ENCODE measurements around the gene GPER1.
A peak's percentile ranks its signal among the peaks of the same experiment; 100 is the strongest.
"Not testable (repeated sequence)": the region's sequence is repeated elsewhere in the genome, so short reads cannot be mapped to it uniquely, and the experiment has no call there.

Gene GPER1

GRCh38 chr7:1063361-1063760 is 24.6 kb upstream of the GPER1 start:
- Histone ChIP-seq H3K4me3 (ENCODE audit: low read depth in 1 of 2, low read length in 2 of 2) (no peak overlapping the region), H3K4me1 (ENCODE audit: insufficient read depth, low read length) (peaks cover 9% of the 10 kb centered on the region), H3K27me3 (ENCODE audit: control insufficient read depth in 1 of 2, insufficient read depth in 2 of 2, low read length in 2 of 2) (peaks cover 0 to 3% of the 10 kb centered on the region in 2 donors), H3K9ac (ENCODE audit: low read length) (no peak overlapping the region), H3K9me3 (ENCODE audit: low read length) (no peaks in the 10 kb centered on the region), H3K27ac (ENCODE audit: low read depth, low read length) (no peak overlapping the region), H3K36me3 (ENCODE audit: insufficient read depth, low read length) (no peaks in the 10 kb centered on the region)

- Histone ChIP-seq H3K27me3 (ENCODE audit: control insufficient read depth in 1 of 2, insufficient read depth in 2 of 2, low read length in 2 of 2) (peaks cover 0 to 3% of the 10 kb centered on the region in 2 donors), H3K4me1 (ENCODE audit: insufficient read depth, low read length) (peaks cover 9% of the 10 kb centered on the region)
Observed at GRCh38 chr7:1064581-1064980, 23.3 kb upstream of the GPER1 start.

GRCh38 chr7:1065263-1065584 is 22.7 kb upstream of the GPER1 start:
- Histone ChIP-seq H3K4me1 (ENCODE audit: insufficient read depth, low read length) (peaks cover 9% of the 10 kb centered on the region), H3K36me3 (ENCODE audit: insufficient read depth, low read length) (no peaks in the 10 kb centered on the region), H3K9me3 (ENCODE audit: low read length) (no peaks in the 10 kb centered on the region), H3K27ac (ENCODE audit: low read depth, low read length) (no peak overlapping the region), H3K4me3 (ENCODE audit: low read depth in 1 of 2, low read length in 2 of 2) (peak overlapping the region in 1 of 2 donors; percentile 49), H3K9ac (ENCODE audit: low read length) (no peak overlapping the region), H3K27me3 (ENCODE audit: control insufficient read depth in 1 of 2, insufficient read depth in 2 of 2, low read length in 2 of 2) (peaks cover 0 to 3% of the 10 kb centered on the region in 2 donors)

More at GRCh38 chr7:1064581-1064980, 23.3 kb upstream of the GPER1 start:
- H3K27ac ChIP-seq (ENCODE audit: low read depth, low read length), result no peak overlapping the region
- H3K4me3 ChIP-seq (ENCODE audit: low read depth in 1 of 2, low read length in 2 of 2), result no peak overlapping the region
- H3K36me3 ChIP-seq (ENCODE audit: insufficient read depth, low read length), result no peaks in the 10 kb centered on the region
- no peak overlapping the region for H3K9ac ChIP-seq (ENCODE audit: low read length)
- H3K9me3 ChIP-seq (ENCODE audit: low read length), result no peaks in the 10 kb centered on the region

- Histone ChIP-seq H3K36me3 (ENCODE audit: insufficient read depth, low read length) (no peaks in the 10 kb centered on the region), H3K27ac (ENCODE audit: low read depth, low read length) (no peak overlapping the region), H3K4me1 (ENCODE audit: insufficient read depth, low read length) (peaks cover 9% of the 10 kb centered on the region), H3K9ac (ENCODE audit: low read length) (no peak overlapping the region), H3K4me3 (ENCODE audit: low read depth in 1 of 2, low read length in 2 of 2) (peak overlapping the region; percentile 21 to 49), H3K9me3 (ENCODE audit: low read length) (no peaks in the 10 kb centered on the region), H3K27me3 (ENCODE audit: control insufficient read depth in 1 of 2, insufficient read depth in 2 of 2, low read length in 2 of 2) (peaks cover 0 to 3% of the 10 kb centered on the region in 2 donors)
Observed at GRCh38 chr7:1065585-1066241, 22.2 kb upstream of the GPER1 start.

- Histone ChIP-seq H3K9ac (ENCODE audit: low read length) (no peak overlapping the region), H3K4me3 (ENCODE audit: low read depth in 1 of 2, low read length in 2 of 2) (no peak overlapping the region), H3K27me3 (ENCODE audit: control insufficient read depth in 1 of 2, insufficient read depth in 2 of 2, low read length in 2 of 2) (peaks cover 0 to 3% of the 10 kb centered on the region in 2 donors), H3K9me3 (ENCODE audit: low read length) (no peaks in the 10 kb centered on the region), H3K36me3 (ENCODE audit: insufficient read depth, low read length) (no peaks in the 10 kb centered on the region), H3K27ac (ENCODE audit: low read depth, low read length) (no peak overlapping the region), H3K4me1 (ENCODE audit: insufficient read depth, low read length) (peaks cover 9% of the 10 kb centered on the region)
Observed at GRCh38 chr7:1066242-1066588, 21.7 kb upstream of the GPER1 start.

- H3K9ac ChIP-seq (ENCODE audit: low read length), result no peak overlapping the region
- H3K9me3 ChIP-seq (ENCODE audit: low read length), result no peaks in the 10 kb centered on the region
- H3K36me3 ChIP-seq (ENCODE audit: insufficient read depth, low read length), result no peaks in the 10 kb centered on the region
- no peak overlapping the region for H3K4me3 ChIP-seq (ENCODE audit: low read depth in 1 of 2, low read length in 2 of 2)
- H3K4me1 ChIP-seq (ENCODE audit: insufficient read depth, low read length), result peaks cover 9% of the 10 kb centered on the region
- H3K27ac ChIP-seq (ENCODE audit: low read depth, low read length), result no peak overlapping the region
- peaks cover 0 to 3% of the 10 kb centered on the region in 2 donors for H3K27me3 ChIP-seq (ENCODE audit: control insufficient read depth in 1 of 2, insufficient read depth in 2 of 2, low read length in 2 of 2)
Observed at GRCh38 chr7:1068013-1068412, 19.9 kb upstream of the GPER1 start.

GRCh38 chr7:1068619-1069018 is 19.3 kb upstream of the GPER1 start:
- H3K4me1 ChIP-seq (ENCODE audit: insufficient read depth, low read length), result peaks cover 9% of the 10 kb centered on the region
- H3K27me3 ChIP-seq (ENCODE audit: control insufficient read depth in 1 of 2, insufficient read depth in 2 of 2, low read length in 2 of 2), result peaks cover 0 to 3% of the 10 kb centered on the region in 2 donors
- no peak overlapping the region for H3K27ac ChIP-seq (ENCODE audit: low read depth, low read length)
- no peaks in the 10 kb centered on the region for H3K9me3 ChIP-seq (ENCODE audit: low read length)
- H3K36me3 ChIP-seq (ENCODE audit: insufficient read depth, low read length), result no peaks in the 10 kb centered on the region
- no peak overlapping the region for H3K9ac ChIP-seq (ENCODE audit: low read length)
- no peak overlapping the region for H3K4me3 ChIP-seq (ENCODE audit: low read depth in 1 of 2, low read length in 2 of 2)

- no peaks in the 10 kb centered on the region for H3K36me3 ChIP-seq (ENCODE audit: insufficient read depth, low read length)
Observed at GRCh38 chr7:1070544-1071011, 17.3 kb upstream of the GPER1 start.

GRCh38 chr7:1071731-1072254 is 16.1 kb upstream of the GPER1 start:
- Histone ChIP-seq H3K9ac (ENCODE audit: low read length) (no peak overlapping the region), H3K4me1 (ENCODE audit: insufficient read depth, low read length) (no peaks in the 10 kb centered on the region), H3K4me3 (ENCODE audit: low read depth in 1 of 2, low read length in 2 of 2) (no peak overlapping the region), H3K9me3 (ENCODE audit: low read length) (no peaks in the 10 kb centered on the region), H3K27ac (ENCODE audit: low read depth, low read length) (no peak overlapping the region), H3K36me3 (ENCODE audit: insufficient read depth, low read length) (no peaks in the 10 kb centered on the region), H3K27me3 (ENCODE audit: control insufficient read depth in 1 of 2, insufficient read depth in 2 of 2, low read length in 2 of 2) (no peaks in the 10 kb centered on the region)

More at GRCh38 chr7:1070544-1071011, 17.3 kb upstream of the GPER1 start:
- Histone ChIP-seq H3K4me1 (ENCODE audit: insufficient read depth, low read length) (peaks cover 5% of the 10 kb centered on the region), H3K27ac (ENCODE audit: low read depth, low read length) (no peak overlapping the region), H3K4me3 (ENCODE audit: low read depth in 1 of 2, low read length in 2 of 2) (no peak overlapping the region), H3K27me3 (ENCODE audit: control insufficient read depth in 1 of 2, insufficient read depth in 2 of 2, low read length in 2 of 2) (no peaks in the 10 kb centered on the region), H3K9me3 (ENCODE audit: low read length) (no peaks in the 10 kb centered on the region), H3K9ac (ENCODE audit: low read length) (no peak overlapping the region)

GRCh38 chr7:1073142-1073977 is 14.6 kb upstream of the GPER1 start:
- Histone ChIP-seq H3K36me3 (ENCODE audit: insufficient read depth, low read length) (no peaks in the 10 kb centered on the region), H3K27me3 (ENCODE audit: control insufficient read depth in 1 of 2, insufficient read depth in 2 of 2, low read length in 2 of 2) (no peaks in the 10 kb centered on the region), H3K4me3 (ENCODE audit: low read depth in 1 of 2, low read length in 2 of 2) (peak overlapping the region; percentile 32 to 35), H3K27ac (ENCODE audit: low read depth, low read length) (no peak overlapping the region), H3K9ac (ENCODE audit: low read length) (no peak overlapping the region), H3K4me1 (ENCODE audit: insufficient read depth, low read length) (no peaks in the 10 kb centered on the region), H3K9me3 (ENCODE audit: low read length) (no peaks in the 10 kb centered on the region)

GRCh38 chr7:1074018-1074417 is 13.9 kb upstream of the GPER1 start:
- not testable (repeated sequence) for H3K4me1 ChIP-seq (ENCODE audit: insufficient read depth, low read length); H3K9ac ChIP-seq (ENCODE audit: low read length)

More at GRCh38 chr7:1074018-1074417, 13.9 kb upstream of the GPER1 start:
- not testable (repeated sequence) for H3K27ac ChIP-seq (ENCODE audit: low read depth, low read length); H3K4me3 ChIP-seq (ENCODE audit: low read depth in 1 of 2, low read length in 2 of 2); H3K27me3 ChIP-seq (ENCODE audit: control insufficient read depth in 1 of 2, insufficient read depth in 2 of 2, low read length in 2 of 2); H3K9me3 ChIP-seq (ENCODE audit: low read length); H3K36me3 ChIP-seq (ENCODE audit: insufficient read depth, low read length)

Measured in muscle layer of colon (tissue), 2 donors.